Esophagus squamous epithelium (tissue), 5 donors: Measurements from ENCODE around the gene CTNNA3. TPM values are rescaled to one million over a fixed set of nuclear protein-coding genes. Genes with fewer than 3 reads are reported as not detected.

Experiments
- DNase-seq: peaks from one replicate; lab custom pipeline; 2025; lab: John Stamatoyannopoulos, UW
- H3K27ac ChIP-seq, 4 donors: fragments of 200-600 bp; sonication (generic); one replicate each; pipeline ENCODE4 v1.5.1; 2016 to 2019; ENCODE audit warnings: mild to moderate bottlenecking in 1 of 4
- H3K27me3 ChIP-seq, 4 donors: fragments of 200-600 bp; sonication (generic); 1 replicate in 3 of 4; 2 replicates in 1 of 4; pipeline versions ENCODE4 v1.5.1 to v1.6.0; 2017 to 2021; ENCODE audit warnings: antibody characterized with exemption in 1 of 4
- H3K36me3 ChIP-seq, 3 donors: fragments of 200-600 bp; sonication (generic); one replicate each; pipeline ENCODE4 v1.5.1; 2016 to 2019
- H3K4me1 ChIP-seq, 3 donors: fragments of 200-600 bp; sonication (generic); one replicate each; pipeline ENCODE4 v1.5.1; 2017 to 2019
- H3K4me3 ChIP-seq, 4 donors: fragments of 200-600 bp; sonication (generic); 1 replicate in 3 of 4; 2 replicates in 1 of 4; pipeline ENCODE4 v1.5.1; 2016 to 2019; ENCODE audit warnings: mild to moderate bottlenecking in 2 of 4, moderate library complexity in 1 of 4
- H3K9me3 ChIP-seq, 3 donors: fragments of 200-600 bp; sonication (generic); one replicate each; pipeline ENCODE4 v1.5.1; 2016 to 2019
- CTCF ChIP-seq, 6 experiments: fragments of 450-650 bp in 4 of 6; fragments of 200-600 bp in 2 of 6; sonication (generic) in 2 of 6; IDR thresholded peaks; one replicate each; pipeline ENCODE4 v1.5.1; 2016 to 2019; ENCODE audit warnings: antibody characterized with exemption in 6 of 6, mild to moderate bottlenecking in 4 of 6, moderate library complexity in 4 of 6
- POLR2A ChIP-seq, 4 donors: fragments of 450-650 bp; IDR thresholded peaks; one replicate each; pipeline ENCODE4 v1.6.1; 2017; ENCODE audit warnings: antibody characterized with exemption in 4 of 4, mild to moderate bottlenecking in 4 of 4, moderate library complexity in 3 of 4
- WGBS, 2 donors: methylation state at CpG; one replicate each; pipeline ENCODE4 v1.1.5; 2018; 5-methylcytosine and 5-hydroxymethylcytosine counted together
- intact Hi-C: fragments of 100-400 bp; cut with DNase I; formaldehyde crosslinking; loops from one replicate; pipeline ENCODE4 v1.15.0; 2022
- total RNA-seq, 4 donors: library from RNA; depleted of rRNA; stranded (reverse); fragments of >200 nt; gene quantifications; one replicate each; pipeline ENCODE4 v1.1.0, GENCODE V29; 2016
- donor health status: DM: yes; HTN: yes; CAD: no.

Gene CTNNA3
- total RNA-seq, 4 donors from 2014 or later, result 0.29 to 1.9 (median 0.61) TPM; not detected in 1

GRCh38 chr10:67086327-67087134, 609.5 kb downstream of the CTNNA3 start:
- Histone ChIP-seq H3K27me3 (no peaks in the 10 kb centered on the region), H3K36me3 (no peaks in the 10 kb centered on the region), H3K4me3 (no peak overlapping the region), H3K27ac (no peak overlapping the region), H3K9me3 (no peaks in the 10 kb centered on the region), H3K4me1 (no peaks in the 10 kb centered on the region)
- TF ChIP-seq POLR2A (IDR thresholded peaks at IDR 0.05) (no peak), CTCF (IDR thresholded peaks at IDR 0.05) (no peak)
- intact Hi-C loops, result no loop called here
- DNase-seq, result no peak
- 31% methylated on average over 2 of the region's 2 CpGs for WGBS, 2 donors

GRCh38 chr10:67079126-67079525, 616.9 kb downstream of the CTNNA3 start:
- Histone ChIP-seq H3K27ac (no peak overlapping the region), H3K9me3 (no peaks in the 10 kb centered on the region), H3K4me3 (no peak overlapping the region), H3K27me3 (no peaks in the 10 kb centered on the region), H3K36me3 (no peaks in the 10 kb centered on the region), H3K4me1 (no peaks in the 10 kb centered on the region)
- WGBS, 2 donors, result 46 to 48% methylated on average over 4 of the region's 4 CpGs
- intact Hi-C loops, result no loop called here
- no peak for TF ChIP-seq POLR2A (IDR thresholded peaks at IDR 0.05)
- no peak for TF ChIP-seq CTCF (IDR thresholded peaks at IDR 0.05)
- DNase-seq, result no peak

- H3K9me3 ChIP-seq, result no peaks in the 10 kb centered on the region
- no peak for TF ChIP-seq POLR2A (IDR thresholded peaks at IDR 0.05)
- no peak for TF ChIP-seq CTCF (IDR thresholded peaks at IDR 0.05)
- no peaks in the 10 kb centered on the region for H3K4me1 ChIP-seq
- no peaks in the 10 kb centered on the region for H3K27me3 ChIP-seq
- DNase-seq, result no peak
- H3K36me3 ChIP-seq, result no peaks in the 10 kb centered on the region
- H3K4me3 ChIP-seq, result no peak overlapping the region
- H3K27ac ChIP-seq, result no peak overlapping the region
- 81 to 83% methylated on average over 1 of the region's 1 CpG for WGBS, 2 donors
- intact Hi-C loops, result no loop called here
Observed at GRCh38 chr10:67077376-67077775, 618.6 kb downstream of the CTNNA3 start.

- TF ChIP-seq CTCF (IDR thresholded peaks at IDR 0.05), result no peak
- no peak for TF ChIP-seq POLR2A (IDR thresholded peaks at IDR 0.05)
- Histone ChIP-seq H3K4me3 (no peak overlapping the region), H3K27me3 (no peaks in the 10 kb centered on the region), H3K36me3 (no peaks in the 10 kb centered on the region), H3K4me1 (no peaks in the 10 kb centered on the region), H3K27ac (no peak overlapping the region), H3K9me3 (no peaks in the 10 kb centered on the region)
- no peak for DNase-seq
- intact Hi-C loops, result no loop called here
Observed at GRCh38 chr10:67076144-67076543, 619.9 kb downstream of the CTNNA3 start.

GRCh38 chr10:67075491-67075971, 620.5 kb downstream of the CTNNA3 start:
- TF ChIP-seq CTCF (IDR thresholded peaks at IDR 0.05), result no peak
- no peak for TF ChIP-seq POLR2A (IDR thresholded peaks at IDR 0.05)
- intact Hi-C loops, result no loop called here
- Histone ChIP-seq H3K27me3 (no peaks in the 10 kb centered on the region), H3K4me3 (no peak overlapping the region), H3K36me3 (no peaks in the 10 kb centered on the region), H3K4me1 (no peaks in the 10 kb centered on the region), H3K27ac (no peak overlapping the region), H3K9me3 (no peaks in the 10 kb centered on the region)
- WGBS, 2 donors, result 53 to 59% methylated on average over 4 of the region's 4 CpGs
- no peak for DNase-seq
